HG03558 (cell line): Measurements from ENCODE around the gene CHST9.
"Not testable (repeated sequence)": the region's sequence is repeated elsewhere in the genome, so short reads cannot be mapped to it uniquely, and the experiment has no call there.

Experiments
- ATAC-seq: cut with Tn5 transposase; IDR thresholded peaks from one replicate; pipeline ENCODE4 v1.9.1; 2021; ENCODE audit warnings: moderate number of reproducible peaks; ENCODE audit not compliant: unreplicated experiment; ENCODE audit errors: extremely low read depth

Gene CHST9

GRCh38 chr18:27175245-27175644, 9.9 kb downstream of the CHST9 start:
- ATAC-seq: no peak

- ATAC-seq: no peak
These were observed 13.1 kb downstream of the CHST9 start for GRCh38 chr18:27171993-27172392.

DNA sequence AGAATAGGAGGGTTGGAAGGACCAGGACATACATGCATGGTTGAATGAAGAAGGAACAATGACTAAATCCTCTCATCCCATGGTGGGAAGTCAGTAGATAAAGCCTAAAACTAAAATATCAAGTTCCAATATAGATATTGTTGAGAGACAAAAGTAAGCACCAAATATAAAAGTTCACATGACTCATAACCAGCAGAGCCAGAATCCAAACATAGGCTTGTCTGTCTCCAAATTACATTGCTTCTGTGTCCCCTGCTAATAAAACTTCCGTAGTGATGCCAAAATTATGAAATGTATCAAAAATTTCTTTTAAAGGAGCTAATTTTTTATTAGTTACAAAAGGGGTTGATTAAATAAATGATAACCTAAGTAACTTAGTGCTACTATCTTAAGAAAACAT, 19.7 kb downstream of the CHST9 start:
- ATAC-seq: no peak

DNA sequence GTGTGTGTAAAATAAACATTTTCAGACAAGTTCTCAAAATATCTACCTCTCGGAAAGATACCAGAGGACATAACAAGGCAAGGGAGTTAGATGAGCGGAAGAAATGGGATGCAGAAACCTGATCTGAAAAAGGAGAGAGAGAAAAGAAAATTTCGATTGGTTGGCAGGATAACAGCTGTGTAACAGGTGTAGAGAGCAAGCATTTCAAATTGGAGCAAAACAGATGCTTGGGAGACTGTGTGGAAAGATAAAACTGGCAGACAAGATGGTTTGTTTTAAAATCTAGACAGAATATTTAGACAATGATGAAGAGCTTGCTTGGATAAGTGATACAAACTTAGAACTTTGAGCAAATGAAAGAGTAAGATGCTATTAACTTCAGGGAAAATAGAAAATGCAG, 20.2 kb downstream of the CHST9 start:
- ATAC-seq: no peak

DNA sequence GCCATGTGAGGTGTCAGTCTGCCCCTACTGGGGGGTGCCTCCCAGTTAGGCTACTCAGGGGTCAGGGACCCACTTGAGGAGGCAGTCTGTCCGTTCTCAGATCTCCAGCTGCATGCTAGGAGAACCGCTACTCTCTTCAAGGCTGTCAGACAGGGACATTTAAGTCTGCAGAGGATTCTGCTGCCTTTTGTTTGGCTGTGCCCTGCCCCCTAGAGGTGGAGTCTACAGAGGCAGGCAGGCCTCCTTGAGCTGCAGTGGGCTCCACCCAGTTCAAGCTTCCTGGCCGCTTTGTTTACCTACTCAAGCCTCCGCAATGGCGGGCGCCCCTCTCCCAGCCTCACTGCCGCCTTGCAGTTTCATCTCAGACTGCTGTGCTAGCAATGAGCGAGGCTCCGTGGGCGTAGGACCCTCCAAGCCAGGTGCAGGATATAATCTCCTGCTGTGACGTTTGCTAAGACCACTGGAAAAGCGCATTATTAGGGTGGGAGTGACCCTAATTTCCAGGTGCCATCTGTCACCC, 21.9 kb downstream of the CHST9 start:
- ATAC-seq: not testable (repeated sequence)

DNA sequence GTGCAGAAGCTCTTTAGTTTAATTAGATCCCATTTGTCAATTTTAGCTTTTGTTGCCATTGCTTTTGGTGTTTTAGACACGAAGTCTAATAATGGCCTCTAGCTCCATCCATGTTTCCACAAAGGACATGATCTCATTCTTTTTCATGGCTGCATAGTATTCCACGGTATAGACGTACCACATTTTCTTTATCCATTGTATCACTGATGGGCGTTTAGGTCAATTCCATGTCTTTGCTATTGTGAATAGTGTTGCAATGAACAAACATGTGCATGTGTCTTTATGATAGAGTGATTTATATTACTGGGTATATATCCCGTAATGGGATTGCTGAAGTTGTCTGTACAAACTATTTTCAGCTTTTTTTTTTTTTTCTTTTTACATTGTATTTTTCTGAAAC, 35.9 kb downstream of the CHST9 start:
- not testable (repeated sequence) for ATAC-seq

GRCh38 chr18:27144672-27145071, 40.4 kb downstream of the CHST9 start:
- no peak for ATAC-seq

- no peak for ATAC-seq
These were observed 41.4 kb downstream of the CHST9 start for GRCh38 chr18:27143580-27144287.

- ATAC-seq: no peak
These were observed 42.2 kb downstream of the CHST9 start for GRCh38 chr18:27142891-27143290.

DNA sequence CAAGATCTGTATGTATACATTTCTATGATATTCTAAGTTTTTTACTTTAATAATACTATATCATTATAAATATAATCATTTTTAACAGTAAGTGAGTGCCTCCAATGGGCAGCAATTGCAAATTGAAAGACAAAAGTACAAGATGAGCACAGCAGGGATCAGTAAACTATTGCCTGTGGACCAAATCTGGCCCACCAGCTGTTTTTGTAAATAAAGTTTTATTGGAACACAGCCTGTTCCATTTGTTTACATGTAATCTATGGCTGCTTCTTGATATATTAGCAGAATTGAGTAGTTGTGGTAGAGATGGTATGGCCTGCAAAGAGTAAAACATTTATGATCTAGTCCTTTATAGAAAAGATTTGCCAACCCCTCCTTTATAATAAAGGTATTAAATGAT, 43.2 kb downstream of the CHST9 start:
- no peak for ATAC-seq

GRCh38 chr18:27138079-27138478, 47.0 kb downstream of the CHST9 start:
- no peak for ATAC-seq

DNA sequence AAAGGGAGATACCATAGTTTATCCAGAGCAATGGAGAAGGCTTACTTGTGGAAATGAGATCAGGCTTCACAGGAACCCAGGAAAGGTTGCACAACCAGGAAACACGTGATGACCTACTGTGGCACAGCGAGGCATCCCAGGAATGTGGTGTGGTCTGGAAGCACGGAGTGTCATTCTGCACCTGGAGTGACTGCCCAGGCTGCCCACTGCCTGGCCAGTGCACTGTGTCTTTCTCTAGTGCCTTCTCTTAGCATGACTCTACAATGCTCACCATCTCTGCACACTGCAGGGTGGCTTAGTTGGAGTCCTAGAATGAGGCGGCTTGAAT, 48.9 kb downstream of the CHST9 start:
- ATAC-seq: no peak

- no peak for ATAC-seq
These were observed 49.5 kb downstream of the CHST9 start for GRCh38 chr18:27135504-27136207.

- ATAC-seq: no peak
These were observed 55.0 kb downstream of the CHST9 start for GRCh38 chr18:27130065-27130630.

DNA sequence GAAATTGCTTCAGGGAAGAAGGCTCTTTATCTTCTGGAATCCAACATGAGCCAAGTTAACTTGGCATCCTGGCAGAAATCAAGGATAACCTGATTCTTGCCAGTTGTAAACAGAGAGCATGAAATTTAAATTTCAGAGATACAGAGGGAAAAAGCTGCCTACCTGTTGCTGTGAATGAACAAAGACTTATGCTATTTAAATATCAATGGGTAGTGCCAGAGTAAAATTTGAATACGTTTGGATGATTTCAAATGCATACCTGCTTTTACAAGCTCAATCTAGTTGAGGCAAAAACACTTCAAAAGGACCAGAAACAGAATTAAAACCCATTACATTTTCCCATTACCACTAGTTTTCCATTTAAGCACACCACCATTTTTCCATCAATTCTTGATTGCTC, 60.9 kb downstream of the CHST9 start:
- ATAC-seq: no peak

GRCh38 chr18:27121108-27121507, 64.0 kb downstream of the CHST9 start:
- no peak for ATAC-seq

DNA sequence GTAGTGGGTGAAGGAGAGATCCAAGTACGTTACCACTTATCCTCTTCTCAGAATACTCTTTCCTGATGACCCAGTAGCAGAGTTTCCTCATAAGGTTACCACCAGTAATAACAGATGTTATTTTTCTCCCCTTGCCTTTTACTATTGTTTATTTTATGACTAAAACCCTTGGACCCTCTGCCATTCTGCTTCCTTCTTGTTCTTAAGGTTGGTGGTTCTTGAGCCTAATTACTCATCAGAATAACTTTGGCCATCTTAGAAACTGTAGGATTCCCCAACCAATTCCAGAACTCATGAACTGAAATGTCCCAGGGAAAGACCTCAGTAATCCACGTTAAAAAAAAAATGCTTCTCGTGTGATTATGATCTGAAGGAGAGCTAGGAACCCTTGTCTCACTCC, 64.9 kb downstream of the CHST9 start:
- ATAC-seq: no peak

- no peak for ATAC-seq
These were observed 66.1 kb downstream of the CHST9 start for GRCh38 chr18:27118973-27119372.

DNA sequence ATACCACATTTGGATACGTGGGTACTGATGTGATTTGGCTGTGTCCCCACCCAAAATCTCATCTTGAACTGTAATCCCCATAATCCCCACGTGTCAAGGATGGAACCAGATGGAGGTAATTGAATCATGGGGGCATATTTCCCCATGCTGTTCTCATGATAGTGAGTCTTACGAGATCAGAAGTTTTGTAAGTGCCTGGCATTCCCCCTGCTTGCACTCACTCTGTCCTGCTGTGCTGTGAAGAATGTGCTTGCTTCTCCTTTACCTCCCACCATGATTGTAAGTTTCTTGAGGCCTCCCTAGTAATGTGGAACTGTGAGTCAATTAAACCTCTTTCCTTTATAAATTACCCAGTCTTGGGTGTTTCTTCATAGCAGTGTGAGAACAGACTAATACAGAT, 70.3 kb downstream of the CHST9 start:
- ATAC-seq: no peak

DNA sequence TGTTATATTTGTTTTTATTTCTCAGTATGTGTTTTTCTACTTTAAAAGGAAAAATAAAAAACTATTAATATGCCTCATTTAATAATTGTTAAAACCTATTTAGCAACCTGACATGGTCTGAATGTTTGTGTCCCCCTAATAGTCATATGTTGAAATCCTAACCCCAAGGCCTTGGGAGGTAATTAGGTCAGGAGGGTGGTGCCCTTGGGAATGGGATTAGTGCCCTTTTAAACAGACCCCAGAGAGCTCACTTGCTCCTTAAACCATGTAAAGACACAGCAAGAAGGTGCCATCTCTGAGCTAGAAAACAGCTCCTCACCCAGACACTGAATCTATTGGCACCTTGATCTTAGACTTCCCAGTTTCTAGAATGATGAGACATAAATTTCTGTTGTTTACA, 71.8 kb downstream of the CHST9 start:
- no peak for ATAC-seq

- no peak for ATAC-seq
These were observed 74.8 kb downstream of the CHST9 start for GRCh38 chr18:27110319-27110718.

GRCh38 chr18:27109451-27109850, 75.7 kb downstream of the CHST9 start:
- ATAC-seq: no peak
